ENCODE measurements around the gene KRTAP10-7. TPM values are rescaled to one million over a fixed set of nuclear protein-coding genes. Genes with fewer than 3 reads are reported as not detected.
"Not testable (repeated sequence)": the region's sequence is repeated elsewhere in the genome, so short reads cannot be mapped to it uniquely, and the experiment has no call there.

Gene KRTAP10-7
- total and polyA plus RNA-seq, 9 of the 15 experiments (the other 6 are each of a cell fraction or from before 2014, with no cell fraction given) = not detected

GRCh38 chr21:44637018-44637850, 36.8 kb downstream of the KRTAP10-7 start, which contains the start of gene KRTAP10-10:
Gene KRTAP10-10, plus strand, starts transcription at chr21:44637356. Its CDS starts 62 bp downstream, at chr21:44637418.
- Histone ChIP-seq H3K9ac (ENCODE audit: insufficient read depth in 1 of 2, low read depth in 2 of 2, low read length in 2 of 2) (no peak within 1 kb of the TSS; a peak in 1 of 4 replicates), H3K4me3 (no peak within 1 kb of the TSS), H4K20me1 (replicated peaks; ENCODE audit: control insufficient read depth, insufficient read depth, low read length) (no peaks in the 10 kb centered on the region), H2AFZ (ENCODE audit: low read depth, low read length) (no peak within 1 kb of the TSS), H3K9me3 (replicated peaks; ENCODE audit: control insufficient read depth, insufficient read depth, low read depth, low read length) (no peaks in the 10 kb centered on the region), H3K27ac (ENCODE audit: extremely low read depth, low read depth, low read length) (no peak within 1 kb of the TSS), H3K27me3 (ENCODE audit: control insufficient read depth in 2 of 2, insufficient read depth in 2 of 2, low read length in 2 of 2) (peaks cover 0 to 6% of the 10 kb centered on the region in 2 experiments; a peak in 2 of 5 replicates), H3K4me1 (replicated peaks in 1 of 2; ENCODE audit: control insufficient read depth in 2 of 2, insufficient read depth in 2 of 2, low read length in 2 of 2) (peaks cover 0 to 3% of the 10 kb centered on the region in 2 experiments; a peak in 2 of 5 replicates), H3K4me2 (ENCODE audit: insufficient read depth, low read length) (no peak within 1 kb of the TSS), H3K9me1 (ENCODE audit: control insufficient read depth, insufficient read depth, low read length) (no peaks in the 10 kb centered on the region), H3K79me2 (ENCODE audit: control insufficient read depth, insufficient read depth, low read length) (no peaks in the 10 kb centered on the region), H3K36me3 (ENCODE audit: control insufficient read depth, insufficient read depth, low read length) (no peaks in the 10 kb centered on the region)
- intact Hi-C loops (cut with micrococcal nuclease) = no loop called here
- BruUV-seq (replicated peaks) = no TSS peak
- FAIRE-seq (no peak), DNase-seq (ENCODE audit: extremely low read depth in 1 of 4, low spot score in 3 of 4) (no peak), ATAC-seq (peak; percentile 36; the same call in 1 of the 3 replicates)
- 0% methylated on average over 21 of the region's 21 CpGs for WGBS (ENCODE audit: insufficient coverage, low coverage, missing lambda C conversion rate)
- TF ChIP-seq GATAD2B (IDR thresholded peaks at IDR 0.05; ENCODE audit: borderline replicate concordance) (no peak), SAFB2 (IDR thresholded peaks at IDR 0.05; ENCODE audit: borderline replicate concordance, low read depth, low read length, severe bottlenecking) (no peak), MXD1 (CRISPR knock-in tag; IDR thresholded peaks at IDR 0.05; ENCODE audit: borderline replicate concordance, poor library complexity, severe bottlenecking) (no peak)
- ChIA-PET POLR2A (interaction anchor here (0.6 kb wide), 2 partner anchors 12 to 13 kb away, joined by 3 read pairs; no protein-coding TSS in a partner anchor), CTCF (ENCODE audit: low intra/inter-chr PET ratio) (no interaction called here)
- in situ Hi-C loops (cut with MboI) = no loop called here

- intact Hi-C loops (cut with micrococcal nuclease); CTCF ChIA-PET (ENCODE audit: low intra/inter-chr PET ratio); H3K9me1 ChIP-seq (ENCODE audit: control insufficient read depth, insufficient read depth, low read length); H4K20me1 ChIP-seq (replicated peaks; ENCODE audit: control insufficient read depth, insufficient read depth, low read length); ATAC-seq; FAIRE-seq; H3K27ac ChIP-seq (ENCODE audit: extremely low read depth, low read depth, low read length); H3K9ac ChIP-seq (ENCODE audit: insufficient read depth in 1 of 2, low read depth in 2 of 2, low read length in 2 of 2); BruUV-seq (replicated peaks); H3K4me1 ChIP-seq (replicated peaks in 1 of 2; ENCODE audit: control insufficient read depth in 2 of 2, insufficient read depth in 2 of 2, low read length in 2 of 2); H3K4me3 ChIP-seq; H3K36me3 ChIP-seq (ENCODE audit: control insufficient read depth, insufficient read depth, low read length); DNase-seq (ENCODE audit: extremely low read depth in 1 of 4, low spot score in 3 of 4); H3K27me3 ChIP-seq (ENCODE audit: control insufficient read depth in 2 of 2, insufficient read depth in 2 of 2, low read length in 2 of 2); H2AFZ ChIP-seq (ENCODE audit: low read depth, low read length); H3K4me2 ChIP-seq (ENCODE audit: insufficient read depth, low read length); H3K79me2 ChIP-seq (ENCODE audit: control insufficient read depth, insufficient read depth, low read length); H3K9me3 ChIP-seq (replicated peaks; ENCODE audit: control insufficient read depth, insufficient read depth, low read depth, low read length); in situ Hi-C loops (cut with MboI): not testable (repeated sequence)
- WGBS (ENCODE audit: insufficient coverage, low coverage, missing lambda C conversion rate) = 4% methylated on average over 7 of the region's 12 CpGs
- POLR2A ChIA-PET = interaction anchor here (0.6 to 1.0 kb wide), 2 partner anchors 12 to 15 kb away, joined by 3 read pairs; no protein-coding TSS in a partner anchor
These were observed 37.5 kb downstream of the KRTAP10-7 start for GRCh38 chr21:44637851-44638348.

GRCh38 chr21:44638506-44639330, 38.3 kb downstream of the KRTAP10-7 start:
- H3K27me3 ChIP-seq (ENCODE audit: control insufficient read depth in 2 of 2, insufficient read depth in 2 of 2, low read length in 2 of 2); H3K9ac ChIP-seq (ENCODE audit: insufficient read depth in 1 of 2, low read depth in 2 of 2, low read length in 2 of 2); H3K27ac ChIP-seq (ENCODE audit: extremely low read depth, low read depth, low read length); H3K79me2 ChIP-seq (ENCODE audit: control insufficient read depth, insufficient read depth, low read length); in situ Hi-C loops (cut with MboI); H3K36me3 ChIP-seq (ENCODE audit: control insufficient read depth, insufficient read depth, low read length); BruUV-seq (replicated peaks); intact Hi-C loops (cut with micrococcal nuclease); FAIRE-seq; ATAC-seq; H3K9me1 ChIP-seq (ENCODE audit: control insufficient read depth, insufficient read depth, low read length); H3K4me3 ChIP-seq; H4K20me1 ChIP-seq (replicated peaks; ENCODE audit: control insufficient read depth, insufficient read depth, low read length); H3K4me1 ChIP-seq (replicated peaks in 1 of 2; ENCODE audit: control insufficient read depth in 2 of 2, insufficient read depth in 2 of 2, low read length in 2 of 2); H3K9me3 ChIP-seq (replicated peaks; ENCODE audit: control insufficient read depth, insufficient read depth, low read depth, low read length); H2AFZ ChIP-seq (ENCODE audit: low read depth, low read length); DNase-seq (ENCODE audit: extremely low read depth in 1 of 4, low spot score in 3 of 4); H3K4me2 ChIP-seq (ENCODE audit: insufficient read depth, low read length): not testable (repeated sequence)
- ChIA-PET CTCF (ENCODE audit: low intra/inter-chr PET ratio) (interaction anchor here (0.6 kb wide), 1 partner anchor 104 kb away, joined by 3 read pairs; no protein-coding TSS in a partner anchor), POLR2A (interaction anchor here (0.6 to 1.0 kb wide), 2 partner anchors 16 to 27 kb away, joined by 3 read pairs; no protein-coding TSS in a partner anchor)
- WGBS (ENCODE audit: insufficient coverage, low coverage, missing lambda C conversion rate) = 14% methylated on average over 14 of the region's 21 CpGs
